ENCODE measurements around the gene KRT79.
"Not testable (repeated sequence)": the region's sequence is repeated elsewhere in the genome, so short reads cannot be mapped to it uniquely, and the experiment has no call there.

Gene KRT79

GRCh38 chr12:52833922-52834726, at the start of gene KRT79:
KRT79 (minus strand) TSS chr12:52834311; CDS start chr12:52834260, 51 bp downstream.
- Histone ChIP-seq H3K4me1 (ENCODE audit: control insufficient read depth, low read depth, low read length) (no peaks in the 10 kb centered on the region), H3K36me3 (ENCODE audit: control insufficient read depth, low read depth, low read length) (no peaks in the 10 kb centered on the region), H3K27me3 (ENCODE audit: control insufficient read depth, insufficient read depth, low read length) (no peaks in the 10 kb centered on the region), H3K4me3 (ENCODE audit: low read length) (no peak within 1 kb of the TSS), H3K27ac (ENCODE audit: low read length) (no peak within 1 kb of the TSS), H3K9me3 (ENCODE audit: control insufficient read depth, low read depth, low read length) (no peaks in the 10 kb centered on the region), H3K9ac (ENCODE audit: low read length) (no peak within 1 kb of the TSS)

- not testable (repeated sequence) for H3K9me3 ChIP-seq (ENCODE audit: control insufficient read depth, low read depth, low read length); H3K4me1 ChIP-seq (ENCODE audit: control insufficient read depth, low read depth, low read length); H3K4me3 ChIP-seq (ENCODE audit: low read length)
Measured at GRCh38 chr12:52880499-52880898, 46.4 kb upstream of the KRT79 start.

GRCh38 chr12:52879394-52880351, 45.6 kb upstream of the KRT79 start:
- Histone ChIP-seq H3K27ac (ENCODE audit: low read length) (no peak overlapping the region), H3K27me3 (ENCODE audit: control insufficient read depth, insufficient read depth, low read length) (peaks cover 10% of the 10 kb centered on the region), H3K4me1 (ENCODE audit: control insufficient read depth, low read depth, low read length) (no peaks in the 10 kb centered on the region), H3K36me3 (ENCODE audit: control insufficient read depth, low read depth, low read length) (no peaks in the 10 kb centered on the region), H3K9me3 (ENCODE audit: control insufficient read depth, low read depth, low read length) (no peaks in the 10 kb centered on the region), H3K9ac (ENCODE audit: low read length) (no peak overlapping the region), H3K4me3 (ENCODE audit: low read length) (peak overlapping the region; percentile 46)

More at GRCh38 chr12:52880499-52880898, 46.4 kb upstream of the KRT79 start:
- H3K9ac ChIP-seq (ENCODE audit: low read length); H3K27me3 ChIP-seq (ENCODE audit: control insufficient read depth, insufficient read depth, low read length); H3K36me3 ChIP-seq (ENCODE audit: control insufficient read depth, low read depth, low read length); H3K27ac ChIP-seq (ENCODE audit: low read length): not testable (repeated sequence)

GRCh38 chr12:52878507-52879393, 44.6 kb upstream of the KRT79 start:
- Histone ChIP-seq H3K4me1 (ENCODE audit: control insufficient read depth, low read depth, low read length) (no peaks in the 10 kb centered on the region), H3K9ac (ENCODE audit: low read length) (no peak overlapping the region), H3K36me3 (ENCODE audit: control insufficient read depth, low read depth, low read length) (no peaks in the 10 kb centered on the region), H3K27ac (ENCODE audit: low read length) (no peak overlapping the region), H3K4me3 (ENCODE audit: low read length) (peak overlapping the region; percentile 46), H3K27me3 (ENCODE audit: control insufficient read depth, insufficient read depth, low read length) (peaks cover 17% of the 10 kb centered on the region), H3K9me3 (ENCODE audit: control insufficient read depth, low read depth, low read length) (no peaks in the 10 kb centered on the region)

- Histone ChIP-seq H3K9ac (ENCODE audit: low read length) (no peak overlapping the region), H3K27ac (ENCODE audit: low read length) (no peak overlapping the region), H3K27me3 (ENCODE audit: control insufficient read depth, insufficient read depth, low read length) (peaks cover 26% of the 10 kb centered on the region), H3K9me3 (ENCODE audit: control insufficient read depth, low read depth, low read length) (no peaks in the 10 kb centered on the region), H3K4me3 (ENCODE audit: low read length) (no peak overlapping the region), H3K36me3 (ENCODE audit: control insufficient read depth, low read depth, low read length) (no peaks in the 10 kb centered on the region), H3K4me1 (ENCODE audit: control insufficient read depth, low read depth, low read length) (no peaks in the 10 kb centered on the region)
Measured at GRCh38 chr12:52877242-52877641, 43.1 kb upstream of the KRT79 start.

- Histone ChIP-seq H3K27ac (ENCODE audit: low read length) (no peak overlapping the region), H3K27me3 (ENCODE audit: control insufficient read depth, insufficient read depth, low read length) (peaks cover 26% of the 10 kb centered on the region), H3K9ac (ENCODE audit: low read length) (no peak overlapping the region), H3K36me3 (ENCODE audit: control insufficient read depth, low read depth, low read length) (no peaks in the 10 kb centered on the region), H3K4me1 (ENCODE audit: control insufficient read depth, low read depth, low read length) (no peaks in the 10 kb centered on the region), H3K4me3 (ENCODE audit: low read length) (no peak overlapping the region), H3K9me3 (ENCODE audit: control insufficient read depth, low read depth, low read length) (no peaks in the 10 kb centered on the region)
Measured at GRCh38 chr12:52876372-52876771, 42.3 kb upstream of the KRT79 start.

- Histone ChIP-seq H3K27me3 (ENCODE audit: control insufficient read depth, insufficient read depth, low read length) (peaks cover 26% of the 10 kb centered on the region), H3K36me3 (ENCODE audit: control insufficient read depth, low read depth, low read length) (no peaks in the 10 kb centered on the region), H3K9me3 (ENCODE audit: control insufficient read depth, low read depth, low read length) (no peaks in the 10 kb centered on the region), H3K4me1 (ENCODE audit: control insufficient read depth, low read depth, low read length) (no peaks in the 10 kb centered on the region), H3K27ac (ENCODE audit: low read length) (no peak overlapping the region), H3K4me3 (ENCODE audit: low read length) (peak overlapping the region; percentile 54), H3K9ac (ENCODE audit: low read length) (no peak overlapping the region)
Measured at GRCh38 chr12:52874573-52875435, 40.7 kb upstream of the KRT79 start.

- Histone ChIP-seq H3K4me1 (ENCODE audit: control insufficient read depth, low read depth, low read length) (no peaks in the 10 kb centered on the region), H3K4me3 (ENCODE audit: low read length) (peak overlapping the region; percentile 54), H3K9me3 (ENCODE audit: control insufficient read depth, low read depth, low read length) (no peaks in the 10 kb centered on the region), H3K9ac (ENCODE audit: low read length) (no peak overlapping the region), H3K36me3 (ENCODE audit: control insufficient read depth, low read depth, low read length) (no peaks in the 10 kb centered on the region), H3K27me3 (ENCODE audit: control insufficient read depth, insufficient read depth, low read length) (peaks cover 24% of the 10 kb centered on the region), H3K27ac (ENCODE audit: low read length) (no peak overlapping the region)
Measured at GRCh38 chr12:52873832-52874572, 39.9 kb upstream of the KRT79 start.

- H3K27me3 ChIP-seq (ENCODE audit: control insufficient read depth, insufficient read depth, low read length) = peaks cover 19% of the 10 kb centered on the region
- no peak overlapping the region for H3K9ac ChIP-seq (ENCODE audit: low read length)
Measured at GRCh38 chr12:52873513-52873831, 39.4 kb upstream of the KRT79 start.

More at GRCh38 chr12:52873513-52873831, 39.4 kb upstream of the KRT79 start:
- Histone ChIP-seq H3K4me1 (ENCODE audit: control insufficient read depth, low read depth, low read length) (no peaks in the 10 kb centered on the region), H3K27ac (ENCODE audit: low read length) (no peak overlapping the region), H3K4me3 (ENCODE audit: low read length) (peak overlapping the region; percentile 51), H3K9me3 (ENCODE audit: control insufficient read depth, low read depth, low read length) (no peaks in the 10 kb centered on the region), H3K36me3 (ENCODE audit: control insufficient read depth, low read depth, low read length) (no peaks in the 10 kb centered on the region)

Data from iPS-18a (cell line).